ENCODE results near the gene PIAS4.
"Not testable (repeated sequence)": the region's sequence is repeated elsewhere in the genome, so short reads cannot be mapped to it uniquely, and the experiment has no call there.

Gene PIAS4

GRCh38 chr19:4007021-4007835 is at the start of gene PIAS4:
Gene PIAS4, plus strand, starts transcription at chr19:4007736. Its CDS starts 25 bp downstream, at chr19:4007761.
- peak; percentile 96 to 97 for DNase-seq

- DNase-seq, result no peak
Measured at GRCh38 chr19:3958836-3959765, 48.4 kb upstream of the PIAS4 start.

DNA sequence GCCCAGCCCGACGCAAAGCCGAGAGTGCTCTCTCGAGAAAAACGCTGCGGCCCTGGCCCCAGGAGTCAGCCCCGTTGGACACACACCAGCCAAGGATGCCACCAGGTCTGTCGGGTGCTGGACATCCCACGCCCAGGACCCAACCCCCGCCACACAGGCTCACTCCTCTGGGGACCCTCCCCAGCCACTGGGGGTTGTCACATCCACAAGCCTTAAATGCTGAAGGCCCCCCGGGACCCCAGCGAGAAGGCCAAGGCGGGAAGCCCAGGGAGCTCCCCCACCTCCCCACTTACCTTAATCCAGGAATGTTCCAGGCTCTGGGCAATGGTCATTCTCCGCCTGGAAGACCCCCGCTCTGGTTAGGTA is 47.8 kb upstream of the PIAS4 start:
- no peak for DNase-seq

GRCh38 chr19:3961007-3961406 is 46.5 kb upstream of the PIAS4 start:
- DNase-seq, result no peak

DNA sequence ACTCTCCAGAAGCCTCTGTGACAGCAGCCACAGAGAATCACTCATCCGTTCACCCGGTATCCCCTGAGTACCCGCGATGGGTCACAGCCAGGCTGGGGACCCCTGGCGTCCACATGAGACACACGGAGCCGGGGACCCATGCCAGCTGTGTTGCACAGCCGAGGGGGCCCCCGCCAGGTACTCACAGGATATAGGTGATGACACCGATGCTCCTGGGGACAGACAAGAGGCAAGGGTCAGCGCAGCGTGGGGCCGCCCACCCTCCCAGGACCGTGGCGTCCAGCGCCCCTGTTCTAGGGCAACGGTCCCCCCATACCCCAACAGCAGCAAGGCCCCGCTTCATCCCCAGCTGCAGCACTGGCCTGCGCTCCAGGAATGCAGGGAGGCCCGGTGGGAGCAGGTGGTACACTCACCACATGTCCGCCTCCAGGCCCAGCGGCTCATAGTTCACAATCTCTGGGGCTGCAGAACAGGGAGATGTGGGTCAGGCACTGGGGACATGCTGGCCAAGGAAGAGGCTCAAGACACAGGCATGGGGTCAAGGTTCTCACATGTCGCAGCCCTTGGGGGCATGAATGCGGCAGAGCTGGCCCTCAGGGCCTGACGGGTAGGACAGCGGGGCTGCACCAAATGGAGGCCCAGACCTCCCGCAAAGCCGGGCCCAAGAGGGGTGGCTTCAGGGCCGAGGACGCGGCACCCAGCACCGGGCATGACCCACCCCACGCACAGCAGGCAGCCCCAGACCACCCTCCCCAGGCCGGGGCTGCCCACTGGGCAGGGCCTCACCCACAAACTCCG is 43.9 kb upstream of the PIAS4 start:
- DNase-seq, result no peak

DNA sequence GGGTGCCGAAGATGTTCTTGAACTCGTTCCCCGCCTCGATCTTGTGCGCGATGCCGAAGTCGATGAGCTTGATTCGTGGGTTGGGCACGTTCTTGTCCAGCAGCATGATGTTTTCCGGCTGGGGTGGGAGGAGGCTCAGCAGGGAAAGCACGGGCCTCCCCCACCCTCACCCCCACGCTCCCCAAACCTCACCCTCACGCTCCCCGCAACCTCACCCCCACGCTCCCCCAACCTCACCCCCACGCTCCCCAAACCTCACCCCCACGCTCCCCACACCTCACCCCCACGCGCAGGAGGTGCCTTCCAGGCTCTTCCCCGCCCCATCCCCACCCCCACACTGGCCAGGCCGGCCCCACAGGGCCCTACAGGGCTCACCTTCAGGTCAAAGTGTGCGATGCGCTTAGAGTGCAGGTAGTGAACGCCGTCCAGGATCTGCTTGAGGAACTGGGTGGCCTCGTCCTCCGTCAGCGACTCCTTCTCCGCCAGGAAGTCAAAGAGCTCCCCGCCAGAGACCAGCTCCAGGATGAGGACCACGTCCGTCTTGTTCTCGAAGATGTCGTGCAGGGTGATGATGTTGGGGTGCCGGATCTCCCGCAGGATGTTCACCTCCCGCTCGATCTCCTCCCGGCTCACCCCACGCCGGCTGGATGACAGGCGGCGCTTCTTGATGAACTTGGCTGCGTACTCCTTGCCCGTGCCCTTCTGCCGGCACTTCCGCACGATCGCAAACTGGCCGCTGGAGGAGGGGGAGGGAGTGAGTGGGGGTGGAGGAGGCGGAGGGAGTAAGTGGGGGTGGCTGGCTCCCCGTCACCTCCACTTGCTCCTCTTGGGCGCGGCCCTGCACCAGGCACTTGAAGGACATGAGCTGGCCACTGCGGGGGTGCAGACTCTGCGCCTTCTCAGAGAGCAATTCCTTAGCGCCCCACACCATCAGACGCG is 43.0 kb upstream of the PIAS4 start:
- no peak for DNase-seq

- no peak for DNase-seq
Measured at GRCh38 chr19:3966051-3967017, 41.2 kb upstream of the PIAS4 start.

- DNase-seq, result not testable (repeated sequence)
Measured at GRCh38 chr19:3967983-3968382, 39.6 kb upstream of the PIAS4 start.

DNA sequence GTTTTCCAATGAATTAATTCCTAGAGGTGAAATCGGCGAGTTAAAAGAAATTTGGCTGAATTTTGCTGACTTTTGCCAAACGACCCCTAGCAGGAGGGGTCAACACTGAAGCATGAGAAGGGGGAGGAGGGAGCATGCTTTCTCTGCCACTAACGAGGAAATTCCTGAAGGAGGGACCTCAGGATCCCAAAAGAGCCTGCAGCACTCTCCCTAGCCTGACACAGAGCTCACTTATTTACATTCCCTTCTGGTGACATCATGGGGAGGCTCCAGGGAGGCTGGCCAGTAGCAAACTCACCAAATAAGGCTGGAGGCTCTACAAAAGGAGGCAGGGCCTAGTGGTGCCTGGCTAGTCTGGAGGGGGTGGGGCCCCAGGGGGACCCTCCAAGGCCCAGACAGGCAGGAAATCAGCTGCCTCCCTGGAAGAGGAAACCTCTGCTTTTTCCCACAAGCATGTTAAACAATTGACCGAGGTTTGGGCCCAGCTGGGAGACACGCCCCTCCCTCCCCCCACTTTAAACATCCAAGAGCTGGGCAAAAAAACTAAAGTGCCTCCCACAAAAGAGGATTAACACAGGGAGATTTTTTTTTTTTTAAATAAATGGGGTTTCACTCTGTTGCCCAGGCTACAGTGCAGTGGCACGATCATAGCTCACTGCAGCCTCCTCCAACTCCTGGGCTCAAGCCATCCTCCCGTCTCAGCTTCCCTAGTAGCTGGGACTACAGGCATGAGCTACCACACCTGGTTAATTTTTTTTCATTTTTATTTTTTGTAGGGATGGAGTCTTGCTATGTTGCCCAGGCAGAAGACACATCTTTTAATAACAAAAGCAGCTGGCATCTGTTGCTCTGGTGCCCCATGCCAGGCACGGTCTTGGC is 38.7 kb upstream of the PIAS4 start:
- no peak for DNase-seq

DNA sequence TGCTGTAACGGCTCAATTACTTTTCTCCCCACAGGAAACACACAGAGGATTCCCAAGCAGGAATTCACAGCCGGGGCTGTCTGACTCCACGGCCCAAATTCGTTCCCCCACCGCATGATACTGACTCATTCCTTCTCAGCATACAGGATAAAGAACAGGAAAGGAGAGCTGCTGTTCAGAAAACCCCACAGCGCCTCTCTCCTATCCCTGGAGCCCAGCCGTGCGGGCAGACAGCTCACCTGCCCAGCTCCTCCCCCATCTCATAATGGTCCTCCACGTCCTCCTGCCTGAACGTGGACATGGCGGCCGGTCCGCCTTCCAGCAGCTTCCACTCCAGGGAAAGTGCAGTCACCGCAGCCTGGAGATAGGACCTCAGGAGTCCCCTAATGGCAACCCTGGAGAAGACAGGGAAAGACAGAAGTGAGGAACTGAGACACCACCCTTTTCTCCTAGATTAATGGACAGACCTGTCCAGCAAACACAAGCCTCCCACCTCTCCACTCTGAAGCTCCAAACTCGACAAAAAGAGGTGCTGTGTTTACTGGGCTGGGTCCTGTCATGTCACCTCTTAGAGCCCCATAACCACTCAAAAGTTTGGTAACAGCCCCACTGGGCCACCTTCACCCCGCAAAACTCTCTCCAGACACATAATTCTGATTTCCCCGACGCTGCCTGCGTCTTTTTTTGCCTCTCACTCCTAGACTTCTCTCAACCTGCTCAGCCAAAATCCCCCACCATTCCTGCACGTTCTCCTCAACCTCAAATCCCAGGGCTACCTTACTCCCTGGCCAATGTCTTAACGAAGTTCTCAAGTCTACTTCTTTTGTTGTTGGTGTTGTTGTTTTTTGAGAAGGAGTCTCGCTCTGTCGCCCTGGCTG is 37.9 kb upstream of the PIAS4 start:
- no peak for DNase-seq

- DNase-seq, result no peak
Measured at GRCh38 chr19:3970313-3970807, 37.2 kb upstream of the PIAS4 start.

- DNase-seq, result peak; percentile 91 to 93
Measured at GRCh38 chr19:3970808-3971598, 36.5 kb upstream of the PIAS4 start, which contains the start of gene DAPK3. Gene DAPK3, minus strand, starts transcription at chr19:3971099. Its CDS starts 1,364 bp downstream, at chr19:3969735.

DNA sequence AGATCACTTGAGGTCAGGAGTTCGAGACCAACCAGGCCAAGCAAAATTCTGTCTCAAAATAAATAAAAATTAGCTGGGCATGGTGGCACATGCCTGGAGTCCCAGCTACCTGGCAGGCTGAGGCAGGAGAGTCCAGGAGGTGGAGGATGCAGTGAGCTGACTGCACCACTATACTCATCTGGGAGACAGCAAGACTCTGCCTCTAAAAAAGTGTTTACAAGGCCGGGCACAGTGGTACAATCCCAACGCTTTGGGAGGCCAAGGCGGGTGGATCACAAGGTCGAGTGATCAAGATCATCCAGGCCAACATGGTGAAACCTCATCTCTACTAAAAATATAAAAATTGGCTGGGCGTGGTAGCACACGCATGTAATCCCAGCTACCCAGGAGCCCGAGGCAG is 32.4 kb upstream of the PIAS4 start:
- no peak for DNase-seq

- DNase-seq, result peak in 1 of 2 donors; percentile 34
Measured at GRCh38 chr19:3975637-3976087, 31.9 kb upstream of the PIAS4 start.

- DNase-seq, result peak in 1 of 2 donors; percentile 26
Measured at GRCh38 chr19:3976495-3977241, 30.9 kb upstream of the PIAS4 start.
